Neutrophil (primary cell): ENCODE data around the gene SNX30.

Experiments
- H3K27ac ChIP-seq: fragments of 200-600 bp; sonication (generic); 2 replicates; pipeline ENCODE4 v1.5.1; 2016; ENCODE audit warnings: mild to moderate bottlenecking, moderate library complexity
- H3K27me3 ChIP-seq: fragments of 200-600 bp; sonication (generic); 2 replicates; pipeline ENCODE4 v1.6.0; 2016; ENCODE audit warnings: mild to moderate bottlenecking
- H3K36me3 ChIP-seq: fragments of 200-600 bp; sonication (generic); 2 replicates; pipeline ENCODE4 v1.5.1; 2017
- H3K4me1 ChIP-seq, 2 experiments: fragments of 200-600 bp in 1 of 2; sonication (generic) in 1 of 2; 1 replicate in 1 of 2; 2 replicates in 1 of 2; pipeline versions ENCODE4 v1.5.1 to v1.6.1; 2013 to 2016; ENCODE audit warnings: low read depth in 1 of 2, low read length in 1 of 2, mild to moderate bottlenecking in 1 of 2, moderate library complexity in 1 of 2; ENCODE audit not compliant: control insufficient read depth in 1 of 2, insufficient read depth in 1 of 2
- H3K4me3 ChIP-seq, 2 experiments: fragments of 200-600 bp in 1 of 2; sonication (generic) in 1 of 2; 1 replicate in 1 of 2; 2 replicates in 1 of 2; pipeline ENCODE4 v1.5.1; 2013 to 2016; ENCODE audit warnings: low read depth in 1 of 2, low read length in 1 of 2, mild to moderate bottlenecking in 1 of 2, moderate library complexity in 1 of 2
- H3K9me3 ChIP-seq: fragments of 200-600 bp; sonication (generic); 2 replicates; pipeline ENCODE4 v1.5.1; 2016
- CTCF ChIP-seq: fragments of 200-600 bp; sonication (generic); IDR thresholded peaks from 2 replicates; pipeline ENCODE4 v1.5.1; 2016; ENCODE audit warnings: antibody characterized with exemption

Gene SNX30

DNA sequence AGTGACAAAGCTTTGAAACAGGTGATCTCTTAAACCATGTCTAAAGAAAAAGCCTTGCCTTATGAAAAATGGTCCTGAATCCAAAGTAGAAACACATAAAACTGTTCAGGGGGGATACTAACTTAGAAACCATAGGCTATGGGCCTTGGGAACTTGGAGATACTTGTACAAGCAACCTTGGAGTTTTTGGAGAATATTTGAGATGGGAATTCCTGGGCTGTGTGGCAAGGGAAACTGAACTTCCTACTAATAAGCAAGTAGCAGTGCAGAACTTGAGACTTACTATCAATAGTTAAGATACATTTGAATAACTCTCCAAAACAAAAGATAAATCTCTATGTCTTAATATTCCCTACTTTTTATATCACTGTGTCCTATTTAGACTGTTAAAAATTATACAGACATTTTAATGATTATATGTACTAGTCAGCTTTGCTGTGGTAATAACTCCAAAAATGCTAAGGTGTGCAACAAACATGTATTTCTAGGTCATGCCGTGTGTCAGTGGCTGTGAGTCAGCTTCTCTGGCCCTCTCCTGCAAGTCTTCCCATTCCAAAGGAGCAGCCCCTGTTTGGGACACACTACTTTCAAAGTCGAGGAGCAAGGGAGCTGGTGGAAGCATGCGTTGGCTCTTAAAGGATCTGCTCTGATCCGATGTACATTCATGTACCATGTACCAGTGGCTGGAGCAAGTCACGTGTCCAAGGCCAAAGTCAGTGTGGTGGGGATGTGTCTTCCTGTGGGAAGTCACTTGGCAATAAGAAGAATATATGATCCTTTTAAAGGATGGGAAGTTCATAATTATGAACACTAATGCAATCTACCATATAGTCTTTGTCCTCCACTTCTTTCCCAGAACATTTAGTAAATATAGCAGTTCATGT lies 39.6 kb downstream of the SNX30 start:
- Histone ChIP-seq H3K4me3 (no peak overlapping the region), H3K9me3 (no peaks in the 10 kb centered on the region), H3K27me3 (no peaks in the 10 kb centered on the region), H3K36me3 (no peaks in the 10 kb centered on the region), H3K27ac (no peak overlapping the region), H3K4me1 (peaks cover 18 to 19% of the 10 kb centered on the region in 2 experiments)
- no peak for TF ChIP-seq CTCF

DNA sequence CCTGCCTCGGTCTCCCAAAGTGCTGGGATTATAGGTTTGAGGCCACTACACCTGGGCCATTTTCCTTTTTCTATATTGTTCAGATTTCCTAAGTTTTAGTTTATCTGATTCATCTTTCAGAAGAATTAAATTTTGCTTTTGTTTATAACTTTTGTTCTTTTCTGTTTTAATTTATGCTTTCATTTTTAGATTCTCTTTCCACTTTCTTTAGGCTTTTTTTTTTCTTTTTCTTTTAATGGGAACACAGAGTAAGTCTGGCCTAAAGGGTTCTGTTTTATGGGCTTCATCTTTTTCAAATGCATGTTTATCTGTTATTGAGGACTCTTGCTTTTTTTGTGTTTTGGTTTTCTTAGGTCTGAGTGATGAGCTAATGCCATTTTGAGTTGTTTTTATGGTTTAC lies 42.1 kb downstream of the SNX30 start:
- peaks cover 2 to 8% of the 10 kb centered on the region in 2 experiments for H3K4me1 ChIP-seq
- no peaks in the 10 kb centered on the region for H3K36me3 ChIP-seq
- H3K4me3 ChIP-seq: no peak overlapping the region
- TF ChIP-seq CTCF: no peak
- H3K27ac ChIP-seq: no peak overlapping the region
- H3K9me3 ChIP-seq: no peaks in the 10 kb centered on the region
- H3K27me3 ChIP-seq: no peaks in the 10 kb centered on the region

GRCh38 chr9:112793213-112793810 lies 42.8 kb downstream of the SNX30 start:
- no peak overlapping the region for H3K4me3 ChIP-seq
- H3K27ac ChIP-seq: no peak overlapping the region
- no peaks in the 10 kb centered on the region for H3K27me3 ChIP-seq
- H3K9me3 ChIP-seq: no peaks in the 10 kb centered on the region
- peaks cover 0 to 1% of the 10 kb centered on the region in 2 experiments for H3K4me1 ChIP-seq
- H3K36me3 ChIP-seq: no peaks in the 10 kb centered on the region
- TF ChIP-seq CTCF: peak; percentile 51

GRCh38 chr9:112794731-112795130 lies 44.2 kb downstream of the SNX30 start:
- no peaks in the 10 kb centered on the region for H3K27me3 ChIP-seq
- no peak for TF ChIP-seq CTCF
- H3K4me3 ChIP-seq: no peak overlapping the region
- no peak overlapping the region for H3K27ac ChIP-seq
- no peaks in the 10 kb centered on the region for H3K36me3 ChIP-seq
- H3K4me1 ChIP-seq: no peaks in the 10 kb centered on the region
- H3K9me3 ChIP-seq: no peaks in the 10 kb centered on the region

GRCh38 chr9:112795921-112796320 lies 45.4 kb downstream of the SNX30 start:
- Histone ChIP-seq H3K27me3 (no peaks in the 10 kb centered on the region), H3K27ac (no peak overlapping the region), H3K4me1 (no peaks in the 10 kb centered on the region), H3K4me3 (no peak overlapping the region), H3K9me3 (no peaks in the 10 kb centered on the region), H3K36me3 (no peaks in the 10 kb centered on the region)
- no peak for TF ChIP-seq CTCF
